DND-41 (cell line): ENCODE results near the gene RTF2.

Source experiments
- ATAC-seq: fragments of 200-7000 bp; cut with Tn5 transposase; 3 replicates; pipeline ENCODE4 v1.9.1; 2021; ENCODE audit warnings: low read depth; ENCODE audit not compliant: insufficient read depth
- DNase-seq: peaks from one replicate; pipeline ENCODE4 v3.0.0-alpha.2; 2020
- H2AFZ ChIP-seq: 2 replicates; pipeline ENCODE4 v1.6.0; 2012; ENCODE audit warnings: low read depth, low read length
- H3K27ac ChIP-seq: 2 replicates; pipeline ENCODE4 v1.5.1; 2012; ENCODE audit warnings: low read length, inconsistent platforms
- H3K27me3 ChIP-seq: fragments of 200-600 bp; sonication (generic); 2 replicates; pipeline ENCODE4 v1.6.0; 2012; ENCODE audit warnings: low read length, mild to moderate bottlenecking, inconsistent platforms; ENCODE audit not compliant: insufficient read depth, poor library complexity
- H3K36me3 ChIP-seq: 2 replicates; pipeline ENCODE4 v1.5.1; 2012; ENCODE audit warnings: low read length, inconsistent platforms; ENCODE audit not compliant: insufficient read depth
- H3K4me1 ChIP-seq: 2 replicates; pipeline ENCODE4 v1.5.1; 2012; ENCODE audit warnings: mild to moderate bottlenecking, low read length; ENCODE audit not compliant: insufficient read depth
- H3K4me2 ChIP-seq: 2 replicates; pipeline ENCODE4 v1.6.0; 2012; ENCODE audit warnings: mild to moderate bottlenecking, moderate library complexity, low read length, inconsistent platforms; ENCODE audit not compliant: insufficient read depth
- H3K4me3 ChIP-seq, 2 experiments: fragments of 200-600 bp in 1 of 2; shearing (Covaris generic) in 1 of 2; 2 replicates each; pipeline ENCODE4 v1.5.1; 2012 to 2016; ENCODE audit warnings: inconsistent platforms in 2 of 2, low read length in 2 of 2, mild to moderate bottlenecking in 2 of 2, low read depth in 1 of 2, moderate library complexity in 1 of 2
- H3K79me2 ChIP-seq: 2 replicates; pipeline ENCODE4 v1.6.0; 2012; ENCODE audit warnings: low read length, inconsistent platforms; ENCODE audit not compliant: insufficient read depth
- H3K9ac ChIP-seq: 2 replicates; pipeline ENCODE4 v1.6.0; 2012; ENCODE audit warnings: low read depth, mild to moderate bottlenecking, inconsistent platforms, low read length, moderate library complexity
- H3K9me3 ChIP-seq: 2 replicates; pipeline ENCODE4 v1.5.1; 2012; ENCODE audit warnings: low read length, moderate library complexity, mild to moderate bottlenecking, inconsistent platforms; ENCODE audit not compliant: insufficient read depth, severe bottlenecking
- H4K20me1 ChIP-seq: 2 replicates; pipeline ENCODE4 v1.6.0; 2012; ENCODE audit warnings: low read length; ENCODE audit not compliant: insufficient read depth
- CTCF ChIP-seq: IDR thresholded peaks from 2 replicates; pipeline ENCODE4 v1.5.1; 2012; ENCODE audit warnings: borderline replicate concordance, low read length, moderate library complexity, mild to moderate bottlenecking; ENCODE audit not compliant: poor library complexity, severe bottlenecking; ENCODE audit errors: extremely low read depth
- EZH2 ChIP-seq: IDR thresholded peaks from 3 replicates; pipeline ENCODE4 v1.6.1; 2012; ENCODE audit warnings: borderline replicate concordance, low read depth, mild to moderate bottlenecking, moderate library complexity, low read length, inconsistent platforms; ENCODE audit not compliant: severe bottlenecking

The RTF2 gene

GRCh38 chr20:56537997-56538396, 69.6 kb downstream of the RTF2 start:
- Histone ChIP-seq H3K79me2 (no peaks in the 10 kb centered on the region), H3K27me3 (no peaks in the 10 kb centered on the region), H3K4me2 (no peak overlapping the region), H3K9ac (no peak overlapping the region), H2AFZ (no peak overlapping the region), H4K20me1 (no peaks in the 10 kb centered on the region), H3K4me3 (no peak overlapping the region), H3K4me1 (no peaks in the 10 kb centered on the region), H3K36me3 (no peaks in the 10 kb centered on the region), H3K9me3 (no peaks in the 10 kb centered on the region), H3K27ac (no peak overlapping the region)
- TF ChIP-seq EZH2, result no peak
- no peak for TF ChIP-seq CTCF
- DNase-seq (no peak), ATAC-seq (no peak)

DNA sequence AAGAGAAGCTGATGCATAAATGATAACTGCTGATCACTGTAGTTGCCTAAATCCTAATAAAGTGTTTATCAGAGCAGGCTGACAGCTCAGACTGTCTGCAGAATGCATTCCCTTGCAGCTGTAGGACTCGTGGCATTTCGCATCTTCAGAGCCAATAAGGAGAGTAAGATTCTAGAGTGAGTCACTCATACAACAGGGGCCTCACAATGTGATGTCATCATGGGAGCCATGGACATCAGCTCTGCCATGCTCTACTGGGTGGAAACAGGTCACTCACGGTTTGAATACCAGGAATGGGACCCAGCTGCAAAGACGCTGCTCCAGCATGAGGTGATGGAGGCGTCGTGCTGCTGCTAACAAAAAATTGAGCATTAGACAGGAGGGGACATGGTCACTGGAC, 72.0 kb downstream of the RTF2 start:
- no peak for ATAC-seq
- no peaks in the 10 kb centered on the region for H3K79me2 ChIP-seq
- H3K4me3 ChIP-seq, result no peak overlapping the region
- H3K4me2 ChIP-seq, result no peak overlapping the region
- no peaks in the 10 kb centered on the region for H3K9me3 ChIP-seq
- H3K9ac ChIP-seq, result no peak overlapping the region
- DNase-seq, result no peak
- H2AFZ ChIP-seq, result no peak overlapping the region
- H3K27me3 ChIP-seq, result no peaks in the 10 kb centered on the region
- no peak overlapping the region for H3K27ac ChIP-seq
- no peaks in the 10 kb centered on the region for H3K4me1 ChIP-seq
- no peaks in the 10 kb centered on the region for H4K20me1 ChIP-seq
- H3K36me3 ChIP-seq, result no peaks in the 10 kb centered on the region
- no peak for TF ChIP-seq CTCF
- no peak for TF ChIP-seq EZH2

DNA sequence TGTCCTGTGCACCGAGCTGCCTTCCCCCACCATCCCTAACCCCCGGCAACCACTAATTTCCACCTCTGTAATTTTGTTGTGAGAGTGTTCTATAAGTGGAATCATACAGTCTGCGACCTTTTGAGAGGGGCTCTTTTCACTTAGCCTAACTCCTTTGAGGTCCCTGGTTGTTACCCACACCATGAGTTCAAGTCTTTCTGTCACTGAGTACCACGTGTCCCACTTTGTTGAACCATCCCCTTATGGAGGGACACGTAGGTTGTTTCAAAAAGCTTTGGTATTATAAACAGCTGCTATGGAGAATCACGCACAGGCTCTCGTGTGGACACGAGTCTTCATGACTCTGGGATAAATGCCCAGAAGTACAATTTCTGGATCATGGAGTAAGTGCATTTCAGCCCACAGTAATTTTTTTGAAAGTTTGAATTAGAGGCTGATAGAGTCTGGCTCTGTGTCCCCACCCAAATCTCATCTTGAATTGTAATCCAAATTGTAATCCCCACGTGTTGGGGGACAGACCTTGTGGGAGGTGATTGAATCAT, 74.1 kb downstream of the RTF2 start:
- ATAC-seq (no peak), DNase-seq (no peak)
- Histone ChIP-seq H3K9me3 (no peaks in the 10 kb centered on the region), H3K4me3 (no peak overlapping the region), H3K79me2 (no peaks in the 10 kb centered on the region), H3K4me2 (no peak overlapping the region), H3K27ac (no peak overlapping the region), H3K27me3 (no peaks in the 10 kb centered on the region), H3K36me3 (no peaks in the 10 kb centered on the region), H3K9ac (no peak overlapping the region), H2AFZ (no peak overlapping the region), H3K4me1 (no peaks in the 10 kb centered on the region), H4K20me1 (no peaks in the 10 kb centered on the region)
- TF ChIP-seq CTCF (no peak), EZH2 (no peak)

GRCh38 chr20:56551571-56551970, 83.1 kb downstream of the RTF2 start:
- Histone ChIP-seq H3K4me2 (no peak overlapping the region), H4K20me1 (peaks cover 3% of the 10 kb centered on the region; the same call in 1 of the 2 replicates), H3K36me3 (no peaks in the 10 kb centered on the region), H3K4me1 (no peaks in the 10 kb centered on the region), H3K79me2 (no peaks in the 10 kb centered on the region), H3K27ac (no peak overlapping the region), H3K9me3 (no peaks in the 10 kb centered on the region), H3K27me3 (peaks cover 4% of the 10 kb centered on the region), H3K4me3 (no peak overlapping the region), H2AFZ (no peak overlapping the region), H3K9ac (no peak overlapping the region)
- TF ChIP-seq CTCF, result no peak
- TF ChIP-seq EZH2, result no peak
- DNase-seq (no peak), ATAC-seq (no peak)
